DND-41 (cell line): ENCODE results near the gene BRPF3.

Experiments used
- EZH2 ChIP-seq: IDR thresholded peaks from 3 replicates; pipeline ENCODE4 v1.6.1; 2012; ENCODE audit warnings: borderline replicate concordance, low read depth, mild to moderate bottlenecking, moderate library complexity, low read length, inconsistent platforms; ENCODE audit not compliant: severe bottlenecking
- TF ChIP-seq, protein P1 (sequence below): IDR thresholded peaks from 2 replicates; pipeline ENCODE4 v1.5.1; 2012; ENCODE audit warnings: borderline replicate concordance, low read length, moderate library complexity, mild to moderate bottlenecking; ENCODE audit not compliant: poor library complexity, severe bottlenecking; ENCODE audit errors: extremely low read depth

DNA sequence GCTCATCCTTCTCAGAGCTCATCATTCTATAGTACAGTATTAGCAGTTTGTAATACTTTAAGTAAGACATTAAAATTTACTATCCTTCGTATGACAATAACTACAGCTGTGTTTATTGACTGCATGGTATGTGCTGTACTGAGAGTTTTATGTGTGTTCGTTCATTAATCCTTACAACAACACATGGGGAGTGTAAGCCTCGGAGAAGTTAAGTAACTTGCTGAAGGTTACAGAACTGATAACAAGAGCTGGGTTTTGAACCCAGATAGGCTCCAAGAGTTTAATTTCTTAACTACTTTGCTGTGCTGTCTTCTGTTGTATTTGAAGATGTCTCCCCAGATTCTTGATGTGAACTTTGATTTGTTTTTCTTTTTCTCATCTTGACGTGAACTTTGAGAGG is 23.7 kb downstream of the BRPF3 start:
- TF ChIP-seq, protein P1, sequence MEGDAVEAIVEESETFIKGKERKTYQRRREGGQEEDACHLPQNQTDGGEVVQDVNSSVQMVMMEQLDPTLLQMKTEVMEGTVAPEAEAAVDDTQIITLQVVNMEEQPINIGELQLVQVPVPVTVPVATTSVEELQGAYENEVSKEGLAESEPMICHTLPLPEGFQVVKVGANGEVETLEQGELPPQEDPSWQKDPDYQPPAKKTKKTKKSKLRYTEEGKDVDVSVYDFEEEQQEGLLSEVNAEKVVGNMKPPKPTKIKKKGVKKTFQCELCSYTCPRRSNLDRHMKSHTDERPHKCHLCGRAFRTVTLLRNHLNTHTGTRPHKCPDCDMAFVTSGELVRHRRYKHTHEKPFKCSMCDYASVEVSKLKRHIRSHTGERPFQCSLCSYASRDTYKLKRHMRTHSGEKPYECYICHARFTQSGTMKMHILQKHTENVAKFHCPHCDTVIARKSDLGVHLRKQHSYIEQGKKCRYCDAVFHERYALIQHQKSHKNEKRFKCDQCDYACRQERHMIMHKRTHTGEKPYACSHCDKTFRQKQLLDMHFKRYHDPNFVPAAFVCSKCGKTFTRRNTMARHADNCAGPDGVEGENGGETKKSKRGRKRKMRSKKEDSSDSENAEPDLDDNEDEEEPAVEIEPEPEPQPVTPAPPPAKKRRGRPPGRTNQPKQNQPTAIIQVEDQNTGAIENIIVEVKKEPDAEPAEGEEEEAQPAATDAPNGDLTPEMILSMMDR: no peak
- no peak for TF ChIP-seq EZH2
